IMR-90 (cell line): Measurements from ENCODE around the gene LILRA1.

Experiments used
- FOS ChIP-seq: fragments of 150-350 bp; IDR thresholded peaks from 2 replicates; pipeline ENCODE4 v1.6.1; 2016; ENCODE audit warnings: low read depth, low read length
- RFX5 ChIP-seq: IDR thresholded peaks from 2 replicates; pipeline ENCODE4 v1.8.0; 2012; ENCODE audit warnings: low read depth, mild to moderate bottlenecking, low read length, moderate library complexity
- TF ChIP-seq, protein P1 (sequence below): conservative IDR thresholded peaks from 2 replicates; pipeline ENCODE4 v1.5.1; 2012; ENCODE audit warnings: mild to moderate bottlenecking, low read depth, low read length, improper control_type of control experiment

DNA sequence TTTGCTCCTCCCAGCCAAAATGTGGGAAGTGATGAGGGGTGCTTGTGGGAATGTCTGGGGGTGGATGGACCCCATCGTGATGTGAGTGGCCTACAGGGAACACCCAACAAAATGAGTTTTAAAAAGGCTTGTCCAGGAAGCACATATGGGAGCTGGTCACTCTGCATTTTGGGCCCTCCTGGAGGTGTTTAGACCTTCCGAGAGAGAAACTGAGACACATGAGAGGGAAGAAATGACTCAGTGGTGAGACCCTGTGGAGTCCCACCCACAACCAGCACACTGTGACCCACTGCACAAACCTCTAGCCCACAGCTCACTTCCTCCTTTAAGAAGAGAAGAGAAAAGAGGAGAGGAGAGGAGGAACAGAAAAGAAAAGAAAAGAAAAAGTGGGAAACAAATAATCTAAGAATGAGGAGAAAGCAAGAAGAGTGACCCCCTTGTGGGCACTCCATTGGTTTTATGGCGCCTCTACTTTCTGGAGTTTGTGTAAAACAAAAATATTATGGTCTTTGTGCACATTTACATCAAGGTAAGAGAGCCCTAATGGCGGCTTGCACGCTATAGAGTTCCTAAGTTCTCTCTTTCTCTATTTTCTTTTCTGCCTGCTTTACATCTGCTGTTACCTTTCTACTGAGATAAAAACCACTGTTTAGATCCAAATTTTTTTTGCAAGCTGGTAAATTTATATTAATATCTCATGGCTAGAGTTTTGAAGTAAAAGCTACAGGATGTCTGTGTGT is 23.6 kb downstream of the LILRA1 start:
- TF ChIP-seq, protein P1, sequence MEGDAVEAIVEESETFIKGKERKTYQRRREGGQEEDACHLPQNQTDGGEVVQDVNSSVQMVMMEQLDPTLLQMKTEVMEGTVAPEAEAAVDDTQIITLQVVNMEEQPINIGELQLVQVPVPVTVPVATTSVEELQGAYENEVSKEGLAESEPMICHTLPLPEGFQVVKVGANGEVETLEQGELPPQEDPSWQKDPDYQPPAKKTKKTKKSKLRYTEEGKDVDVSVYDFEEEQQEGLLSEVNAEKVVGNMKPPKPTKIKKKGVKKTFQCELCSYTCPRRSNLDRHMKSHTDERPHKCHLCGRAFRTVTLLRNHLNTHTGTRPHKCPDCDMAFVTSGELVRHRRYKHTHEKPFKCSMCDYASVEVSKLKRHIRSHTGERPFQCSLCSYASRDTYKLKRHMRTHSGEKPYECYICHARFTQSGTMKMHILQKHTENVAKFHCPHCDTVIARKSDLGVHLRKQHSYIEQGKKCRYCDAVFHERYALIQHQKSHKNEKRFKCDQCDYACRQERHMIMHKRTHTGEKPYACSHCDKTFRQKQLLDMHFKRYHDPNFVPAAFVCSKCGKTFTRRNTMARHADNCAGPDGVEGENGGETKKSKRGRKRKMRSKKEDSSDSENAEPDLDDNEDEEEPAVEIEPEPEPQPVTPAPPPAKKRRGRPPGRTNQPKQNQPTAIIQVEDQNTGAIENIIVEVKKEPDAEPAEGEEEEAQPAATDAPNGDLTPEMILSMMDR, result no peak
- TF ChIP-seq RFX5, result no peak
- no peak for TF ChIP-seq FOS
